Hepatocyte (in vitro differentiated cells): ENCODE measurements around the gene RAB4A.

Source experiments
- CTCF ChIP-seq: fragments of 200-600 bp; sonication (generic); IDR thresholded peaks from 2 replicates; pipeline ENCODE4 v1.5.1; 2016; ENCODE audit warnings: antibody characterized with exemption, mild to moderate bottlenecking; ENCODE audit not compliant: poor library complexity
- EZH2 ChIP-seq: fragments of 200-600 bp; sonication (generic); IDR thresholded peaks from 2 replicates; pipeline ENCODE4 v1.6.1; 2016; ENCODE audit warnings: antibody characterized with exemption, mild to moderate bottlenecking, borderline replicate concordance

GRCh38 chr1:229298420-229298819 is 27.5 kb downstream of the RAB4A start:
- TF ChIP-seq CTCF (no peak), EZH2 (no peak)
